Measurements from ENCODE around the gene EFHC1.
A peak's percentile ranks its signal among the peaks of the same experiment; 100 is the strongest.

The EFHC1 gene

GRCh38 chr6:52389626-52390360 is 30.3 kb upstream of the EFHC1 start:
- Histone ChIP-seq H3F3A (ENCODE audit: insufficient read depth) (peaks cover 24% of the 10 kb centered on the region), H3K9me2 (replicated peaks; ENCODE audit: insufficient read depth, low read length) (no peaks in the 10 kb centered on the region), H3K27ac (ENCODE audit: low read depth, low read length) (peak overlapping the region; percentile 80), H3K9ac (ENCODE audit: low read length) (peak overlapping the region; percentile 52), H3K4me2 (ENCODE audit: low read depth, low read length, poor library complexity, severe bottlenecking) (peak overlapping the region; percentile 65), H3K4me3 (ENCODE audit: insufficient read depth, low read length, poor library complexity, severe bottlenecking) (peak overlapping the region; percentile 28), H3K27me3 (ENCODE audit: low read length) (no peaks in the 10 kb centered on the region), H3K79me2 (ENCODE audit: insufficient read depth, low read length) (no peaks in the 10 kb centered on the region), H3K36me3 (ENCODE audit: low read length) (no peaks in the 10 kb centered on the region), H4K20me1 (ENCODE audit: low read depth, low read length) (no peaks in the 10 kb centered on the region), H3K9me3 (ENCODE audit: insufficient read depth, low read length) (no peaks in the 10 kb centered on the region), H2AFZ (ENCODE audit: low read depth, low read length, severe bottlenecking) (peak overlapping the region; percentile 58)
- TF ChIP-seq EZH2phosphoT487 (conservative IDR thresholded peaks at IDR 0.05; ENCODE audit: low read length), result no peak
- no peak for TF ChIP-seq CTCF (IDR thresholded peaks at IDR 0.05; ENCODE audit: insufficient read depth, low read length, poor library complexity, severe bottlenecking)

- Histone ChIP-seq H3K27me3 (ENCODE audit: low read length) (no peaks in the 10 kb centered on the region), H3K79me2 (ENCODE audit: insufficient read depth, low read length) (no peaks in the 10 kb centered on the region), H3K9me3 (ENCODE audit: insufficient read depth, low read length) (no peaks in the 10 kb centered on the region), H3F3A (ENCODE audit: insufficient read depth) (peaks cover 24% of the 10 kb centered on the region), H3K9ac (ENCODE audit: low read length) (peak overlapping the region; percentile 52), H3K4me2 (ENCODE audit: low read depth, low read length, poor library complexity, severe bottlenecking) (peak overlapping the region; percentile 65), H2AFZ (ENCODE audit: low read depth, low read length, severe bottlenecking) (peak overlapping the region; percentile 58), H3K27ac (ENCODE audit: low read depth, low read length) (peak overlapping the region; percentile 80), H3K4me3 (ENCODE audit: insufficient read depth, low read length, poor library complexity, severe bottlenecking) (peak overlapping the region; percentile 28), H4K20me1 (ENCODE audit: low read depth, low read length) (no peaks in the 10 kb centered on the region), H3K36me3 (ENCODE audit: low read length) (no peaks in the 10 kb centered on the region), H3K9me2 (replicated peaks; ENCODE audit: insufficient read depth, low read length) (no peaks in the 10 kb centered on the region)
- TF ChIP-seq CTCF (IDR thresholded peaks at IDR 0.05; ENCODE audit: insufficient read depth, low read length, poor library complexity, severe bottlenecking) (no peak), EZH2phosphoT487 (conservative IDR thresholded peaks at IDR 0.05; ENCODE audit: low read length) (no peak)
These were observed 29.8 kb upstream of the EFHC1 start for GRCh38 chr6:52390361-52390727.

- H3K36me3 ChIP-seq (ENCODE audit: low read length), result no peaks in the 10 kb centered on the region
- no peak overlapping the region for H3K4me3 ChIP-seq (ENCODE audit: insufficient read depth, low read length, poor library complexity, severe bottlenecking)
- no peak overlapping the region for H2AFZ ChIP-seq (ENCODE audit: low read depth, low read length, severe bottlenecking)
- no peak overlapping the region for H3K9ac ChIP-seq (ENCODE audit: low read length)
- H3K79me2 ChIP-seq (ENCODE audit: insufficient read depth, low read length), result no peaks in the 10 kb centered on the region
- no peaks in the 10 kb centered on the region for H4K20me1 ChIP-seq (ENCODE audit: low read depth, low read length)
- no peaks in the 10 kb centered on the region for H3K9me3 ChIP-seq (ENCODE audit: insufficient read depth, low read length)
- H3F3A ChIP-seq (ENCODE audit: insufficient read depth), result peaks cover 19% of the 10 kb centered on the region
- no peaks in the 10 kb centered on the region for H3K27me3 ChIP-seq (ENCODE audit: low read length)
- H3K4me2 ChIP-seq (ENCODE audit: low read depth, low read length, poor library complexity, severe bottlenecking), result no peak overlapping the region
- no peaks in the 10 kb centered on the region for H3K9me2 ChIP-seq (replicated peaks; ENCODE audit: insufficient read depth, low read length)
- no peak for TF ChIP-seq EZH2phosphoT487 (conservative IDR thresholded peaks at IDR 0.05; ENCODE audit: low read length)
- TF ChIP-seq CTCF (IDR thresholded peaks at IDR 0.05; ENCODE audit: insufficient read depth, low read length, poor library complexity, severe bottlenecking), result no peak
- no peak overlapping the region for H3K27ac ChIP-seq (ENCODE audit: low read depth, low read length)
These were observed 28.5 kb upstream of the EFHC1 start for GRCh38 chr6:52391599-52391998.
